HG02981 (cell line): Measurements from ENCODE around the gene ZNF428.
"Not testable (repeated sequence)": the region's sequence is repeated elsewhere in the genome, so short reads cannot be mapped to it uniquely, and the experiment has no call there.

Experiments used
- ATAC-seq: cut with Tn5 transposase; IDR thresholded peaks from one replicate; pipeline ENCODE4 v1.9.1; 2021; ENCODE audit warnings: mild to moderate bottlenecking, moderate library complexity; ENCODE audit not compliant: unreplicated experiment

Gene ZNF428

GRCh38 chr19:43640424-43640757 lies 21.0 kb upstream of the ZNF428 start:
- no peak for ATAC-seq

- ATAC-seq: no peak
Observed at GRCh38 chr19:43639519-43640423, 20.3 kb upstream of the ZNF428 start, which contains the start of gene CADM4. TSS of gene CADM4 (minus strand) at chr19:43639850. CDS start at chr19:43639790, 60 bp downstream.

- no peak for ATAC-seq
Observed at GRCh38 chr19:43638995-43639518, 19.6 kb upstream of the ZNF428 start.

- ATAC-seq: no peak
Observed at GRCh38 chr19:43638214-43638994, 19.0 kb upstream of the ZNF428 start.

GRCh38 chr19:43636121-43636683 lies 16.8 kb upstream of the ZNF428 start:
- ATAC-seq: no peak

- not testable (repeated sequence) for ATAC-seq
Observed at GRCh38 chr19:43635561-43635940, 16.1 kb upstream of the ZNF428 start.

GRCh38 chr19:43634872-43635560 lies 15.6 kb upstream of the ZNF428 start:
- ATAC-seq: no peak

GRCh38 chr19:43634506-43634871 lies 15.1 kb upstream of the ZNF428 start:
- no peak for ATAC-seq

- ATAC-seq: no peak
Observed at GRCh38 chr19:43634068-43634467, 14.6 kb upstream of the ZNF428 start.

GRCh38 chr19:43633520-43633919 lies 14.1 kb upstream of the ZNF428 start:
- ATAC-seq: no peak

GRCh38 chr19:43631491-43631890 lies 12.1 kb upstream of the ZNF428 start:
- no peak for ATAC-seq

- ATAC-seq: no peak
Observed at GRCh38 chr19:43628646-43629326, 9.4 kb upstream of the ZNF428 start.

- no peak for ATAC-seq
Observed at GRCh38 chr19:43626838-43627237, 7.4 kb upstream of the ZNF428 start.

GRCh38 chr19:43625918-43626579 lies 6.6 kb upstream of the ZNF428 start:
- no peak for ATAC-seq

- ATAC-seq: no peak
Observed at GRCh38 chr19:43624933-43625332, 5.5 kb upstream of the ZNF428 start.

- no peak for ATAC-seq
Observed at GRCh38 chr19:43623889-43624670, 4.7 kb upstream of the ZNF428 start.

GRCh38 chr19:43622956-43623355 lies 3.5 kb upstream of the ZNF428 start:
- no peak for ATAC-seq

GRCh38 chr19:43622070-43622469 lies 2.6 kb upstream of the ZNF428 start:
- no peak for ATAC-seq
